NCI-H748 (cell line): ENCODE data around the gene ZNF610.

ENCODE experiments used
- DNase-seq: peaks from one replicate; lab custom pipeline; 2025; ENCODE audit not compliant: unreplicated experiment; lab: John Stamatoyannopoulos, UW

Gene ZNF610

GRCh38 chr19:52397310-52398080 is 61.5 kb downstream of the ZNF610 start, which contains the start of gene ZNF528:
Gene ZNF528, plus strand, starts transcription at chr19:52397849. Its CDS starts 4,165 bp downstream, at chr19:52402014.
- DNase-seq = peak; percentile 87

GRCh38 chr19:52398081-52398441 is 62.0 kb downstream of the ZNF610 start:
- DNase-seq = peak; percentile 39

GRCh38 chr19:52410276-52410675 is 74.2 kb downstream of the ZNF610 start:
- no peak for DNase-seq

- DNase-seq = no peak
Observed at GRCh38 chr19:52415711-52416110, 79.7 kb downstream of the ZNF610 start.
